Activated CD4-positive, alpha-beta T cell treated with anti-CD3 and anti-CD28 coated beads, Interleukin-2, amount 50 U/mL, for 4 hours (primary cell): Measurements from ENCODE around the gene PFDN1.
"Not testable (repeated sequence)": the region's sequence is repeated elsewhere in the genome, so short reads cannot be mapped to it uniquely, and the experiment has no call there.

ENCODE experiments used
- DNase-seq, 2 experiments: peaks; one replicate each; pipeline ENCODE4 v3.0.0-alpha.2; 2020

PFDN1 gene

DNA sequence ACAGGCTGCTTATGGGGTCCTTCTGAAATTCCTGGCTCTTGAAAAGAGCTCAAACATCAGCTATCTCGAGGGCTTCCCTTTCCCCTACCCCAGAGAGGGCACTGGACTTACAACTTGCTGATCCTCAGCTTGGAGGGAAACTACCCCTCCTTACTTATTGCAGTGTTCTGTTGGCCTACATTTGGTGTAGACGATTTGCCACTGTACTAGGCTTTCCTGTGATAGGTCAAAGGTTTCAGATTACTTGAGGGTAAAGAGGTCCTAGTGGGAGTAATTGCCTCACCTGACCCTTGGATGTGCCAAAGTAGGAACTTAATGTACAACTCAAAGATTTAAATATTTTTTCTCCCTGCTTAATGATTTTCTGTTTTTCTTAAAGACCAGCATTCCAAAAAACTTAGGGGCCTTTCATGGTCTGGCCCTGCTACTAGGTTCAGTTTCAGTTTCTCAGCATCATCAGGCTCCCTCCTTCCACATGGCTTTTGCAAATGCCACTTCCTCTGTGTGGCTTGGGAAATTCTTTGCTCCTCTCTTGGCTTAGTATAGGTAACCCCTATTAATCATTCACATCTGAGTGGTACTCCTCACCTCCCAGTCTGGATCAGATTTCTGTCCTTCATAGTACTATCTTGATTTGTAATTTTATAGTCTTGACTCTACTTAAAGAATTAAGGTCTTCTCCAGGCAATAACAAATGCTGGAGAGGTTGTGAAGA lies 95.5 kb downstream of the PFDN1 start:
- no peak for DNase-seq

- DNase-seq = no peak
Measured at GRCh38 chr5:140205952-140206351, 96.9 kb downstream of the PFDN1 start.

DNA sequence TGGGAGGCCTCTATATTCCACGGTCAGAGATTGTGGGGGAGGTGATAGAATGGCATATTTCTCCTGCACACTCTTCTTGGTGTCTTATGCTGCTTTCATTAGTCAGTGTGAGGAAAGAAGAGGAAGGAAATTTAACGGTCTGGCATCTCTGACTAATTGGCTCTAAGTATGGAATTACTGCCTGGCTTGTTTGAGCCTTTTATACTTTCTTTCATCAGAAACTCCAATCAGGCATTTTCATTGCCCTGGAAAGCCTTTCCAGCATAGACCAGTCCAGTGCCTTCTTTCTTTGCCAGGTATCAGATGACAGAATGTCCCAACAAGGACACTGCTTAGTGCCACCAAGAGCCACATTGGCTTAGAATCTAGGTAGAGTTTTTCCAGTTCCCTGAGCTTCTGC lies 97.7 kb downstream of the PFDN1 start:
- no peak for DNase-seq

DNA sequence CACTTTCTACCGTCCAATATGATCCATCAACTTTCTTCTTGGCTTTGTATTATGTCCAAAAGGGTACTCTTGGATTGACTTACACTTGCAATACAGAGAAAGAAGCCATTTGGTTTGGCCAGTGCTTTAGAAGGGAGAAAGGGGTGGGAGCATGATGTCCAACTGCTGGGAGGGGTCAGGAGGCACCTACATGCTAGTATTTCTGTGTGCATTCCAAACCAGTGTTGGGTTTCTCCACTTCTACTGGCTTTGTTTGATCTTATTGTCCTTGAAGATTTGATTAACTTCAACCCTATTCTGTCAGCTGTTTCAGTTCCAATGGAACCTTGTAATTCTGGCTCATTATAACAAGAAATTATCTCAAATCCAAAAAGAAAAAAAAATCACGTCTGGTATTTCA lies 100.3 kb downstream of the PFDN1 start:
- DNase-seq = no peak

- DNase-seq = no peak
Measured at GRCh38 chr5:140202078-140202477, 100.8 kb downstream of the PFDN1 start.

GRCh38 chr5:140198915-140199314 lies 104.0 kb downstream of the PFDN1 start:
- DNase-seq = not testable (repeated sequence)

- DNase-seq = no peak
Measured at GRCh38 chr5:140197023-140197422, 105.9 kb downstream of the PFDN1 start.

DNA sequence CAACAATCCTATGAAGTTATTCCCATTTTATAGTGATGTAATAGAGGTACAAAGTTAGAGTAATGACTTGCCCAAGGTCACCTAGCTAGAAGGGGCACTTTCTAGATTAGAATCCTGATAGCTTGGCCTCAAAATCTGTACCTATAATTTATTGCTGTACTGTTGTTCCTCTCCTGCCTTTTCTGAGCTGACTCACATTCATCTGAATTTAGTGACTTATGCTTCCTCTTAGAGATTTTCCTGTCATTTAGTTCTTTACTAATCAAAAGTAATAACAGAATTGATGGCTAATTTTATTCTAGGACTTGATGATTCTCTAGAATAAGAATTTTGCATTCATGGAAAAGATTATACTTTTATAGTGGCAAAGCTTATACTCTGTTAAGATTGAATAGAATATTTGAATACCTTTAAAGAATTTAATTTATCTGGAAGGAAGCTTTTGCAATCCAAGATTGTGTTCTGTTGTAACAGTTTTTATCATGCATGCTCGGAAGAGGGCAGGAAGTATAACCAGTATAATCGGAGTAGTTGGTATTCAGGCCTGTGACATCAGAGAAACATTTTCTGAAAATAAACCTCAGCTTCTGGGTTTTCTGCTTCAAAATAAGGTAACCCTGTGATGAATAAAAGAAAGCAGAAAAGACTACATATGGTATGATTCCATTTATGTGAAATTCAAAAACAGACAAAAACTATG lies 106.6 kb downstream of the PFDN1 start:
- DNase-seq = no peak
